ENCODE data around the gene SERPINA3. TPM values are rescaled to one million over a fixed set of nuclear protein-coding genes. Genes with fewer than 3 reads are reported as not detected.

Gene SERPINA3
- total and polyA plus RNA-seq, 7 donors: 2.3 to 233 (median 94.5) TPM

GRCh38 chr14:94619297-94619696, 7.1 kb downstream of the SERPINA3 start:
- WGBS, 2 donors: 90% methylated on average over 6 of the region's 6 CpGs
- intact Hi-C loops (cut with DNase I): no loop called here

DNA sequence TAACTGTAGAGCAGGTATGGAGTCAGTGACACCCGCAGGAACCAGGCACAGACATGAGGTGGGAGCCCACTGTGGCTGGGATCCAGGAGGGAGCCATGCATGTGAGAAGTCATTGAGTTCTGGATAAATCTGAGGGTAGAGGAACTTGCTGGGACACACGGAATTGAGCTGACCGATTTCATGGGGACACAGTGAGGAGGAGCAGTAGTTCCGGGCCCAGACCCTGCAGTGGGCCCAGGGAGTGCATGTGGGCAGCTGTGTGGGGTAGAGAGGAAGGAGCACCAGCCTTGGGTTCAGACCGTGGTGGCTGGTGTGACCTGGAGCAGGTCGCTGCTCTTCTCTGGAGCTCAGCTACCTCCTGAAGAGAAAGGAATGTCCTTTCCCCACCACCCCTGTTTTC, 8.4 kb downstream of the SERPINA3 start:
- Histone ChIP-seq H3K27me3 (no peaks in the 10 kb centered on the region), H3K27ac (no peak overlapping the region), H3K4me1 (no peaks in the 10 kb centered on the region), H3K36me3 (no peaks in the 10 kb centered on the region), H3K9me3 (peaks cover 3 to 23% (median 11%) of the 10 kb centered on the region in 4 donors), H3K4me3 (no peak overlapping the region)
- intact Hi-C loops (cut with DNase I): no loop called here
- TF ChIP-seq EP300 (IDR thresholded peaks at IDR 0.05): no peak
- TF ChIP-seq POLR2A (IDR thresholded peaks at IDR 0.05): no peak
- peak; percentile 52 for DNase-seq
- 84 to 89% methylated on average over 6 of the region's 6 CpGs for WGBS, 2 donors

More at GRCh38 chr14:94619297-94619696, 7.1 kb downstream of the SERPINA3 start:
- Histone ChIP-seq H3K9me3 (peaks cover 3 to 23% (median 11%) of the 10 kb centered on the region in 4 donors), H3K27me3 (no peaks in the 10 kb centered on the region), H3K27ac (no peak overlapping the region), H3K4me3 (no peak overlapping the region), H3K4me1 (no peaks in the 10 kb centered on the region), H3K36me3 (no peaks in the 10 kb centered on the region)
- TF ChIP-seq POLR2AphosphoS5 (IDR thresholded peaks at IDR 0.05): no peak
- no peak for TF ChIP-seq POLR2A (IDR thresholded peaks at IDR 0.05)
- TF ChIP-seq EP300 (IDR thresholded peaks at IDR 0.05): no peak
- TF ChIP-seq, protein P1, sequence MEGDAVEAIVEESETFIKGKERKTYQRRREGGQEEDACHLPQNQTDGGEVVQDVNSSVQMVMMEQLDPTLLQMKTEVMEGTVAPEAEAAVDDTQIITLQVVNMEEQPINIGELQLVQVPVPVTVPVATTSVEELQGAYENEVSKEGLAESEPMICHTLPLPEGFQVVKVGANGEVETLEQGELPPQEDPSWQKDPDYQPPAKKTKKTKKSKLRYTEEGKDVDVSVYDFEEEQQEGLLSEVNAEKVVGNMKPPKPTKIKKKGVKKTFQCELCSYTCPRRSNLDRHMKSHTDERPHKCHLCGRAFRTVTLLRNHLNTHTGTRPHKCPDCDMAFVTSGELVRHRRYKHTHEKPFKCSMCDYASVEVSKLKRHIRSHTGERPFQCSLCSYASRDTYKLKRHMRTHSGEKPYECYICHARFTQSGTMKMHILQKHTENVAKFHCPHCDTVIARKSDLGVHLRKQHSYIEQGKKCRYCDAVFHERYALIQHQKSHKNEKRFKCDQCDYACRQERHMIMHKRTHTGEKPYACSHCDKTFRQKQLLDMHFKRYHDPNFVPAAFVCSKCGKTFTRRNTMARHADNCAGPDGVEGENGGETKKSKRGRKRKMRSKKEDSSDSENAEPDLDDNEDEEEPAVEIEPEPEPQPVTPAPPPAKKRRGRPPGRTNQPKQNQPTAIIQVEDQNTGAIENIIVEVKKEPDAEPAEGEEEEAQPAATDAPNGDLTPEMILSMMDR (IDR thresholded peaks at IDR 0.05): no peak
- no peak for DNase-seq

DNA sequence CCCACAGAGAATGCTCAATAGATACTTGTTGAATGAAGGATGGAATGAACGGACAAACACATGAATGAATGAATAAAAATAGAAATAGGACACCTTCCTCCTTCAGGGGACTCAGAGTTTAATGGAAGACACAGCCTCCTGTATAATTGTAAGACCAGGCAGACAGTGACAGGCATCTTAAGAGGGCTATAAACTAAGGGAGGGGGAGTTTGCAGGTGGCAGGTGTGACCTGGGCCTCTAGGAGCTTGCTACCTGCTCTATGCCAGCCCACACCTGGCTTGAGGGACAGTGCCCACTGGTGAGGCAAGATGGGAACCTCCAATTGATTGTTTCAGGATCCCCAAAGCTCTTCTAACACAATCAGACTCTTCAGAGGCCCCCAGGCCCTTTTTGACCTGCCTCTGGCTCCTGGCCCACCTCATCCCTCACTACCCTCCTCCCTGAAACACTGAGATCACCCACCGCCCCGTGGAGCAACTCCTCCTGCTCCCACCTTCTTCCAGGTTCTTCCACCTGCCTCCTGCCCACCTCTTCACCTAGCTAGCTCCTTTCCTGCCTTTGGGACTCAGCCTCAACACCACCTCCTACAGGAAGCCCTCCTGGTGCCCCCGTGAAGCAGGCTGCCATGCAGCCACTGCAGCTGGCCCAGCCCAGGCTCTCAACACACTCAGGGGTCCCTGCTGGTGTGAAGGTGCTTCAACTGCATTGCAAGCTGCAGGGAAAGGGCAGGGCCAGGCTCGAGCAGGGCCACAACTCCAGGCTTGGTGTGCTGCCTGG, 9.4 kb downstream of the SERPINA3 start:
- peaks cover 3 to 23% (median 11%) of the 10 kb centered on the region in 4 donors for H3K9me3 ChIP-seq
- H3K36me3 ChIP-seq: no peaks in the 10 kb centered on the region
- peak; percentile 50 for DNase-seq
- no peak overlapping the region for H3K4me3 ChIP-seq
- H3K4me1 ChIP-seq: no peaks in the 10 kb centered on the region
- H3K27me3 ChIP-seq: no peaks in the 10 kb centered on the region
- TF ChIP-seq, protein P1 (IDR thresholded peaks at IDR 0.05): no peak
- intact Hi-C loops (cut with DNase I): no loop called here
- H3K27ac ChIP-seq: no peak overlapping the region
- WGBS, 2 donors: 81 to 87% methylated on average over 5 of the region's 5 CpGs

GRCh38 chr14:94622653-94623421, 10.6 kb downstream of the SERPINA3 start:
- Histone ChIP-seq H3K9me3 (peaks cover 0 to 14% (median 7%) of the 10 kb centered on the region in 4 donors), H3K27ac (no peak overlapping the region), H3K4me3 (no peak overlapping the region), H3K4me1 (no peaks in the 10 kb centered on the region), H3K36me3 (no peaks in the 10 kb centered on the region), H3K27me3 (no peaks in the 10 kb centered on the region)
- 62 to 77% methylated on average over 6 of the region's 6 CpGs for WGBS, 2 donors
- intact Hi-C loops (cut with DNase I): no loop called here
- TF ChIP-seq POLR2AphosphoS5 (IDR thresholded peaks at IDR 0.05): no peak
- TF ChIP-seq, protein P1 (IDR thresholded peaks at IDR 0.05): no peak
- TF ChIP-seq POLR2A (IDR thresholded peaks at IDR 0.05): no peak
- peak; percentile 25 for DNase-seq

DNA sequence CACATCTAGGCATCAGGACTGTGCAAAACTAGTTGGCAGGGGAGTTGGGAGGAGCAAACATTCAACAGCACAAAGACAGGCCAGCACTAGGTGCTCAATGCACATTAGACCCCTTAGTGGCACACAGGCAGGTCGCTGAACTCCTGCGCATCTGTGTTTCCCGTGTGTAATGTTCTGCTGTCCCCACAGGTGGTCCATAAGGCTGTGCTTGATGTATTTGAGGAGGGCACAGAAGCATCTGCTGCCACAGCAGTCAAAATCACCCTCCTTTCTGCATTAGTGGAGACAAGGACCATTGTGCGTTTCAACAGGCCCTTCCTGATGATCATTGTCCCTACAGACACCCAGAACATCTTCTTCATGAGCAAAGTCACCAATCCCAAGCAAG, 11.2 kb downstream of the SERPINA3 start:
- Histone ChIP-seq H3K27ac (no peak overlapping the region), H3K9me3 (peaks cover 0 to 9% (median 4%) of the 10 kb centered on the region in 4 donors), H3K36me3 (no peaks in the 10 kb centered on the region), H3K27me3 (no peaks in the 10 kb centered on the region), H3K4me1 (no peaks in the 10 kb centered on the region), H3K4me3 (no peak overlapping the region)
- TF ChIP-seq POLR2A (IDR thresholded peaks at IDR 0.05): no peak
- no peak for TF ChIP-seq POLR2AphosphoS5 (IDR thresholded peaks at IDR 0.05)
- TF ChIP-seq EP300 (IDR thresholded peaks at IDR 0.05): no peak
- TF ChIP-seq, protein P1 (IDR thresholded peaks at IDR 0.05): no peak
- DNase-seq: peak; percentile 5
- 90 to 91% methylated on average over 4 of the region's 4 CpGs for WGBS, 2 donors
- intact Hi-C loops (cut with DNase I): no loop called here

All from sigmoid colon (tissue), 7 donors.